Sigmoid colon (tissue), 7 donors: ENCODE measurements around the gene SMAD9. TPM values are rescaled to one million over a fixed set of nuclear protein-coding genes. Genes with fewer than 3 reads are reported as not detected.

Experiments used
- DNase-seq: peaks from one replicate; pipeline ENCODE4 v3.0.0-alpha.2; 2019
- H3K27ac ChIP-seq, 4 donors: fragments of 200-600 bp; sonication (generic); one replicate each; pipeline ENCODE4 v1.5.1; 2016 to 2019; ENCODE audit warnings: mild to moderate bottlenecking in 1 of 4
- H3K27me3 ChIP-seq, 3 donors: fragments of 200-600 bp; sonication (generic); one replicate each; pipeline ENCODE4 v1.5.1; 2019; ENCODE audit warnings: mild to moderate bottlenecking in 1 of 3
- H3K36me3 ChIP-seq, 4 donors: fragments of 200-600 bp; sonication (generic); one replicate each; pipeline ENCODE4 v1.5.1; 2016 to 2019
- H3K4me1 ChIP-seq, 4 donors: fragments of 200-600 bp; sonication (generic); one replicate each; pipeline ENCODE4 v1.5.1; 2017 to 2019
- H3K4me3 ChIP-seq, 4 donors: fragments of 200-600 bp; sonication (generic); one replicate each; pipeline ENCODE4 v1.5.1; 2017 to 2019; ENCODE audit warnings: mild to moderate bottlenecking in 2 of 4, moderate library complexity in 1 of 4
- H3K9me3 ChIP-seq, 4 donors: fragments of 200-600 bp in 3 of 4; sonication (generic) in 3 of 4; one replicate each; pipeline versions ENCODE4 v1.5.1 to v1.6.1; 2013 to 2019
- EP300 ChIP-seq, 4 donors: sonication (generic); formaldehyde crosslinking; IDR thresholded peaks; one replicate each; pipeline ENCODE4 v1.6.1; 2017; ENCODE audit warnings: antibody characterized with exemption in 4 of 4
- POLR2A ChIP-seq, 2 donors: fragments of 450-650 bp; IDR thresholded peaks; one replicate each; pipeline ENCODE4 v1.6.1; 2016; ENCODE audit warnings: antibody characterized with exemption in 2 of 2, mild to moderate bottlenecking in 2 of 2, moderate library complexity in 2 of 2
- POLR2AphosphoS5 ChIP-seq, 4 donors: sonication (generic); formaldehyde crosslinking; IDR thresholded peaks; one replicate each; pipeline ENCODE4 v1.6.1; 2017; ENCODE audit warnings: antibody characterized with exemption in 4 of 4
- WGBS, 2 donors: extraction: QIAGEN DNeasy Blood & Tissue Kit; methylation state at CpG; one replicate each; pipeline ENCODE4 v1.1.7; 2013; 5-methylcytosine and 5-hydroxymethylcytosine counted together
- intact Hi-C: fragments of 100-400 bp; cut with DNase I; formaldehyde crosslinking; loops from one replicate; pipeline ENCODE4 v1.15.1; 2023
- polyA plus RNA-seq, 3 donors: library from polyadenylated mRNA; stranded (reverse); fragments of 200-250 nt; gene quantifications; one replicate each; pipeline ENCODE4 v1.2.3, GENCODE V29; 2013
- total RNA-seq, 4 donors: library from RNA; depleted of rRNA; stranded (reverse); fragments of >200 nt; gene quantifications; one replicate each; pipeline ENCODE4 v1.1.0, GENCODE V29; 2016
- TF ChIP-seq, protein P1 (sequence below), 4 experiments: fragments of 450-650 bp in 3 of 4; fragments of 200-600 bp in 1 of 4; IDR thresholded peaks; one replicate each; pipeline ENCODE4 v1.5.1; 2016 to 2019; ENCODE audit warnings: antibody characterized with exemption in 4 of 4, mild to moderate bottlenecking in 3 of 4, moderate library complexity in 2 of 4
- donor health status: healthy with polysubstance abuse.
- donor health status: Bipolar disorder and iron deficiency.
- donor health status: healthy.

The SMAD9 gene
- total and polyA plus RNA-seq, 7 donors, result 1.2 to 33.3 (median 21.7) TPM

DNA sequence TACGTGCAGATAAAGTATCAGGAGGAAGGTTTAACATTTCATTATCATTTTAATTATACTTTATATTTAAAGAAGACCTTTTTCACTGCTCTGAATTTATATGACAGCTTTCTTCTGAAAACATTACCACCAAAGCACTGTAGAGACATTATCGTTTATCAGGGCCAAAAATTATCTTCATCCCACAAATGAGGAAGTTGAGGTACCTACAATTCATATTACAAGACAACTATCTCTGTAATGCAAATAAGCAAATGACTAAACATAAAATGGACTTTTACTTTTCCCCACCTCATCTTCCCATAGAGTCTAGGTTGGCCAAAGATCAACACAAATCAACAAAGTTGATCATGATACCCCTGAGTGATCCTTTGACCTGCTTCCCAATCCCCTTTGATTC, 30.9 kb upstream of the SMAD9 start:
- Histone ChIP-seq H3K4me1 (no peaks in the 10 kb centered on the region), H3K36me3 (peaks cover 0 to 54% (median 7%) of the 10 kb centered on the region in 4 donors), H3K9me3 (no peaks in the 10 kb centered on the region), H3K4me3 (no peak overlapping the region), H3K27me3 (no peaks in the 10 kb centered on the region), H3K27ac (no peak overlapping the region)
- DNase-seq, result no peak
- WGBS, 2 donors, result 75 to 81% methylated on average over 2 of the region's 2 CpGs
- TF ChIP-seq POLR2AphosphoS5 (IDR thresholded peaks at IDR 0.05) (no peak), POLR2A (IDR thresholded peaks at IDR 0.05) (no peak), EP300 (IDR thresholded peaks at IDR 0.05) (no peak)
- TF ChIP-seq, protein P1, sequence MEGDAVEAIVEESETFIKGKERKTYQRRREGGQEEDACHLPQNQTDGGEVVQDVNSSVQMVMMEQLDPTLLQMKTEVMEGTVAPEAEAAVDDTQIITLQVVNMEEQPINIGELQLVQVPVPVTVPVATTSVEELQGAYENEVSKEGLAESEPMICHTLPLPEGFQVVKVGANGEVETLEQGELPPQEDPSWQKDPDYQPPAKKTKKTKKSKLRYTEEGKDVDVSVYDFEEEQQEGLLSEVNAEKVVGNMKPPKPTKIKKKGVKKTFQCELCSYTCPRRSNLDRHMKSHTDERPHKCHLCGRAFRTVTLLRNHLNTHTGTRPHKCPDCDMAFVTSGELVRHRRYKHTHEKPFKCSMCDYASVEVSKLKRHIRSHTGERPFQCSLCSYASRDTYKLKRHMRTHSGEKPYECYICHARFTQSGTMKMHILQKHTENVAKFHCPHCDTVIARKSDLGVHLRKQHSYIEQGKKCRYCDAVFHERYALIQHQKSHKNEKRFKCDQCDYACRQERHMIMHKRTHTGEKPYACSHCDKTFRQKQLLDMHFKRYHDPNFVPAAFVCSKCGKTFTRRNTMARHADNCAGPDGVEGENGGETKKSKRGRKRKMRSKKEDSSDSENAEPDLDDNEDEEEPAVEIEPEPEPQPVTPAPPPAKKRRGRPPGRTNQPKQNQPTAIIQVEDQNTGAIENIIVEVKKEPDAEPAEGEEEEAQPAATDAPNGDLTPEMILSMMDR (IDR thresholded peaks at IDR 0.05), result no peak
- intact Hi-C loops, result no loop called here

DNA sequence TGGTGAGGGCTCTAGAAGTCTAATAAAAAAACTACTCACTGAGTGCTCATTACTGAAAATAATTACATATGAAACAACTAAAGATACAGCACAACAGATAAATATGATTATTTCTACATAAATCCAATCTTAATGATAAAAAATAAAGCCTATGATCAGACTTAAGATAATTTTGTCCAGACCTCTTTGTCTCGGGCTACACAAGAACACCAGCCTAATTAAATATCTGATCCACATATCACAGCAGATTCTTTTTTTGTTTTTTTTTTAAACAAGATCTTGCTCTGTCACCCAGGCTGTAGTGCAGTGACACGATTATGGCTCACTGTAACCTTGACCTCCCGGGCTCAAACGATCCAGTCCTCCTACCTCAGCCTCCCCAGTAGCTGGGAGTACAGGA, 30.3 kb upstream of the SMAD9 start:
- no peak overlapping the region for H3K27ac ChIP-seq
- H3K4me1 ChIP-seq, result no peaks in the 10 kb centered on the region
- TF ChIP-seq POLR2AphosphoS5 (IDR thresholded peaks at IDR 0.05) (no peak), EP300 (IDR thresholded peaks at IDR 0.05) (no peak), POLR2A (IDR thresholded peaks at IDR 0.05) (no peak)
- TF ChIP-seq, protein P1 (IDR thresholded peaks at IDR 0.05), result no peak
- H3K4me3 ChIP-seq, result no peak overlapping the region
- 83 to 89% methylated on average over 4 of the region's 4 CpGs for WGBS, 2 donors
- no peak for DNase-seq
- no peaks in the 10 kb centered on the region for H3K9me3 ChIP-seq
- H3K27me3 ChIP-seq, result no peaks in the 10 kb centered on the region
- peaks cover 0 to 54% (median 7%) of the 10 kb centered on the region in 4 donors for H3K36me3 ChIP-seq
- intact Hi-C loops, result no loop called here

DNA sequence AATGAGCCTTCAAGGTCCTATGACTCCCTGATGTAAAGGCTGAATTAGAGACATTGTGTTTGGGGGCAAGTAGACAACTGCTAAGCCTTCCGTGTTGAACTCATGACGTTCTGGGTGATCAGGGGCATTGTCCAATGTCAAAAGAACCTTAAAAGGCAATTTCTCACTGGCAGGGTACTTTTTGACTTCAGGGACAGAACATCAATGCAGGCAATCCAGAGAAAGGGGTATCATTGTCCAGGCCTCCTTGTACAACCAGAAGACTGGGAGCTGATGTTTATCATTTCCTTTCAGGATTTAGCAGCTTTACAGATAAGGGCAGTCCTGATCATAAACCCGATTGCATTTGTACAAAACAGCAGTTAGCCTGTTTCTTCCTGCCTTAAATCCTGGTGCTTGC, 25.0 kb upstream of the SMAD9 start:
- intact Hi-C loops, result no loop called here
- no peak overlapping the region for H3K27ac ChIP-seq
- H3K9me3 ChIP-seq, result no peaks in the 10 kb centered on the region
- peaks cover 0 to 25% (median 3%) of the 10 kb centered on the region in 4 donors for H3K36me3 ChIP-seq
- no peak for DNase-seq
- H3K4me3 ChIP-seq, result no peak overlapping the region
- TF ChIP-seq EP300 (IDR thresholded peaks at IDR 0.05) (no peak), POLR2AphosphoS5 (IDR thresholded peaks at IDR 0.05) (no peak), POLR2A (IDR thresholded peaks at IDR 0.05) (no peak)
- TF ChIP-seq, protein P1 (IDR thresholded peaks at IDR 0.05), result no peak
- WGBS, 2 donors, result 45 to 55% methylated on average over 3 of the region's 3 CpGs
- H3K4me1 ChIP-seq, result no peaks in the 10 kb centered on the region
- H3K27me3 ChIP-seq, result no peaks in the 10 kb centered on the region

DNA sequence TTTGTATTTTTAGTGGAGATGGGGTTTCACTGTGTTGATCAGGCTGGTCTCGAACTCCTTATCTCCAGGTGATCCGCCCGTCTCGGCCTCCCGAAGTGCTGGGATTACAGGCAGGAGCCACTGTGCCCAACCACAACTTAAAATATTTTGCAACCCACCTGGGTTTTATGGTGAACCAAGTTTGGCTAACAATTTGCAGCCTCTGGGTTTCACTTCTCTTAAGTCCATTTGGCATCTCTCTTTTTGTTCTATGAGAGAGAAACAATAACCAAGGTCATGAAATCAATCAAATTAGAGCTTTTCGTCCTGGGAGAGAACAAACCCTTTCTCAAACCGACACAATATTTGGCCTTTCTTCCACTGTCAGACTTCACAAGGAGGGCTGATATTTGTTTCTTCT, 5.6 kb upstream of the SMAD9 start:
- Histone ChIP-seq H3K4me3 (no peak overlapping the region), H3K27ac (no peak overlapping the region), H3K9me3 (no peaks in the 10 kb centered on the region), H3K36me3 (no peaks in the 10 kb centered on the region), H3K4me1 (peaks cover 0 to 7% (median 6%) of the 10 kb centered on the region in 4 donors), H3K27me3 (no peaks in the 10 kb centered on the region)
- no peak for DNase-seq
- TF ChIP-seq EP300 (IDR thresholded peaks at IDR 0.05) (no peak), POLR2A (IDR thresholded peaks at IDR 0.05) (no peak), POLR2AphosphoS5 (IDR thresholded peaks at IDR 0.05) (no peak)
- TF ChIP-seq, protein P1 (IDR thresholded peaks at IDR 0.05), result no peak
- intact Hi-C loops, result no loop called here
- WGBS, 2 donors, result 70 to 85% methylated on average over 7 of the region's 7 CpGs

DNA sequence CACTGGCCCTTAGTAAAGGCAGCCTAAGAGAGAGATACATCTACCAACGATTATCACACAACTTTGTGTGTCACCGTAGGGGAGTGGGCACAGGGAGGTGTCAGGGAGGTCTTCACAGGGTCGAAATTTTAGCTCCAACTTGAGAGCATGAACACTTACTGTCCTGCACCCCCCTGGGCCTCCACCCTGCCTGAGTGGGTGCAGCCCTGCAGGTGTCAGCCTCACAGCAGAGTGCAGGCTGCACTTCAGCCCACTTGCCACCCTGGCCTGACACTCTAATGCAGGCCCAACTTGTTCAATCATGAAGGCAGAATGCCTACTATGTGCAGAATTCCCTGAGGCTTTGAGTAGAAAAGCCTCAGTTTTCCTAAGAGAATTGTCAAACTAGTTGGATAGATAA, 4.0 kb upstream of the SMAD9 start:
- intact Hi-C loops, result no loop called here
- Histone ChIP-seq H3K4me3 (no peak overlapping the region), H3K27me3 (no peaks in the 10 kb centered on the region), H3K36me3 (no peaks in the 10 kb centered on the region), H3K27ac (no peak overlapping the region), H3K4me1 (peaks cover 0 to 11% (median 7%) of the 10 kb centered on the region in 4 donors), H3K9me3 (no peaks in the 10 kb centered on the region)
- no peak for DNase-seq
- TF ChIP-seq POLR2A (IDR thresholded peaks at IDR 0.05) (no peak), POLR2AphosphoS5 (IDR thresholded peaks at IDR 0.05) (no peak), EP300 (IDR thresholded peaks at IDR 0.05) (no peak)
- TF ChIP-seq, protein P1 (IDR thresholded peaks at IDR 0.05), result no peak
- 78 to 81% methylated on average over 3 of the region's 3 CpGs for WGBS, 2 donors
